ENCODE results near the gene SGPL1.
"Not testable (repeated sequence)": the region's sequence is repeated elsewhere in the genome, so short reads cannot be mapped to it uniquely, and the experiment has no call there.

Gene SGPL1, protein sequence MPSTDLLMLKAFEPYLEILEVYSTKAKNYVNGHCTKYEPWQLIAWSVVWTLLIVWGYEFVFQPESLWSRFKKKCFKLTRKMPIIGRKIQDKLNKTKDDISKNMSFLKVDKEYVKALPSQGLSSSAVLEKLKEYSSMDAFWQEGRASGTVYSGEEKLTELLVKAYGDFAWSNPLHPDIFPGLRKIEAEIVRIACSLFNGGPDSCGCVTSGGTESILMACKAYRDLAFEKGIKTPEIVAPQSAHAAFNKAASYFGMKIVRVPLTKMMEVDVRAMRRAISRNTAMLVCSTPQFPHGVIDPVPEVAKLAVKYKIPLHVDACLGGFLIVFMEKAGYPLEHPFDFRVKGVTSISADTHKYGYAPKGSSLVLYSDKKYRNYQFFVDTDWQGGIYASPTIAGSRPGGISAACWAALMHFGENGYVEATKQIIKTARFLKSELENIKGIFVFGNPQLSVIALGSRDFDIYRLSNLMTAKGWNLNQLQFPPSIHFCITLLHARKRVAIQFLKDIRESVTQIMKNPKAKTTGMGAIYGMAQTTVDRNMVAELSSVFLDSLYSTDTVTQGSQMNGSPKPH

DNA sequence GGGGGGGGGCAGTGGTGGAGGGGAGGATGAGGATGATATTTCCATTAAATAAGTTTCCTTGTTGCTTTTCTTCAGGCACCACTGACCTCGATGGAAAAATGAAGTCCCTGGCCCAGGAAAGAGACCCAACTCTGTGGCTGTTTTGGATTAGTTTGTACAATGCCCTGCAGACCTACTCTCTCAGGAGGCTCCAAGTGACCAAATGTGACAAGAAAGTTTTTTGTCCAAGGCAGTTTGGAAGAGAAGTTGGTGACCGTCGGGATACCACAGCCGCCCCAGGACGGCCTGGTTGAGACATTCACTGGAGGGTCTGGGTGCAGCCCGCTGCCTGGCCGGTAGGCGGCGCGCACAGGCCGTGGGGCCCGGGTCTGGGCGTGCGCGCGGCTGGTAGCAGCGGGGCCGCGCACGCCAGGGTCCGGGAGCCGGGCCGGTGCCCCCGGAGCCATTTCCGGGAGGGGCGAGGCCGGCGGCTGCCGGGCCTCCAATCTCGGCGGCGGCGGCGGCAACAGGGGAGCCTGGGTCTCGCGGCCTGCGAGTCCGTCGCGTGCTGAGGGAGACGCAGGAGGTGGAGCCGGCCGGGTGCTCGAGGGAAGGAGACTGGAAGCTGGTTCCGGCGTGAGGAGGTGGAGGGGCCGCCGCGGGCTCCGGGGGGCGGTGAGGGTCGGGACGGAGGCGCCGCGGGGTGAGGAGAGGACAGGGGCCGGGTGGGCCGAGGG is at the start of gene SGPL1:
Gene SGPL1 (plus strand): TSS at position 445 of the 716 bp plus-strand sequence. CDS start 906 bp downstream, outside the sequence.
- peak; percentile 91 for DNase-seq

DNA sequence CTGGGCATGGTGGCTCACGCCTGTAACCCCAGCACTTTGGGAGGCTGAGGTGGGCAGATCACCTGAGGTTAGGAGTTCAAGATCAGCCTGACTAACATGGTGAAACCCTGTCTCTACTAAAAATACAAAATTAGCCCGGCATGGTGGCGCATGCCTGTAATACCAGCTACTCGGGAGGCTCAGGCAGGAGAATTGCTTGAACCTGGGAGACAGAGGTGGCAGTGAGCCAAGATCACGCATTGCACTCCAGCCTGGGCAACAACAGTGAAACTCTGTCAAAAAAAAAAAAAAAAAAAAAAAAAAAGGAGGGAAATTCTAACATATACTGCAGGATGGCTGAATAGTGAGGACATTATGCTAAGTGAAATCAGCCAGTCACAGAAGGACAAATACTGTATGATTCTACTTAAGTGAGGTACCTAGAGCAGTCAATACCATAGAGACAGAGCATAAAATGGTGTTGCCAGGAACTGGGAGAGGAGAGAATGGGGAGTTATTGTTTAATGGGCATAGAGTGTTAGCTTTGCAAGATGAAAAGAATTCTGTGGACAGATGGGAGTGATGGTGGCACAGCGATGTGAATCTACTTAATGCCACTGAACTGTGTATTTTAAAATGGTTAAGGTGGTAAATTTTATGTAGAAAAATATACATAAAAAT is 47.6 kb upstream of the SGPL1 start:
- DNase-seq = not testable (repeated sequence)

DNA sequence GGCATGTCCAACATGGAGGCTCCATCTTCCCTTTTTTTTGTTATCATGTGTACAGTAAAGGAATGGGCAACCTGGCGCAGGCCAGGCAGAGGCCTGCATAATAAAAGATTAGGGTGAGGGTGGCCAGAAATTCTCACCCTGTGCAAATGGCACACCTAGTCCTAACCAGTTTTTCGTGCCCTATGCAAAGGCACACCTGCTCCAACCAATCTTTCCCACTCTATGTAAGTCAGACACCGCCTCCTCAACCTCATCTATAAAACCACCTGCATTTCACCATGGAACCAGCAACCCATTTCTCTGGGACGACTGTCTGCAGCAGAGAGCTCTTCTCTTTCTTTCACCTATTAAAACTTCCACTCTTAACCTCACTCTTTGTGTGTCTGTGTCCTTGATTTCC is 46.6 kb upstream of the SGPL1 start:
- DNase-seq = no peak

DNA sequence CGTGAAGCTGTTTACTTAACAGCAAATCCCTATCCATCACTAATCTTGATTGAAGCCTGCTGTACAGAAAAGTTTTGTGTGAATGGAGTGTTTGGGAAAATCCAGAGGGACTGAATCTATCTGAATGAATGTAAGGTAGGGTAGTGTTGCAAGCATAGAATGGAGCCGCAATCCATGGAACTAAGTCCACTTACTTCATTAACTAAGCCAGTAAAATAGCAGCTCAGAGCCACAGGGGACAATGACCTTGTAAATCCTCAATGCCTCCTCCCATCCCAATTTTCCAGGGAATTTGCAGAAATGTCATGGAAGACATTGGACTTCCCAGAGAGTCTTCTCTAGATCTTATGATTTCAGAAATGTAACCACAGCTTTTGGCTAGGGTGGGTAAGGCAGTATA is 45.7 kb upstream of the SGPL1 start:
- no peak for DNase-seq

DNA sequence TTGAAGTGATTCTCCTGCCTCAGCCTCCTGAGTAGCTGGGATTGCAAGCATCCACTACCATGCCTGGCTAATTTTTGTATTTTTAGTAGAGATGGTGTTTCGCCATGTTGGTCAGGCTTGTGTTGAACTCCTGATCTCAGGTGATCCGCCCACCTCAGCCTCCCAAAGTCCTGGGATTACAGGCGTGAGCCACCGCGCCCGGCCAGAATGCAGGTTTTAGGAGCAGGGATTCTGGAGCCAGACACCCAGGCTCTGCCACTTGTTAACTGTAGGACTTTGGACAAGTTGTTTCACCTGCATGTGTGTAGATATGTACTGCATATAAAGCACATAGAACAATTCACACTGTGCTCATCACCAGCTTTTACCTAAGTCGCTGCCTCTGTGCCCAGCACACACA is 45.2 kb upstream of the SGPL1 start:
- DNase-seq = not testable (repeated sequence)

DNA sequence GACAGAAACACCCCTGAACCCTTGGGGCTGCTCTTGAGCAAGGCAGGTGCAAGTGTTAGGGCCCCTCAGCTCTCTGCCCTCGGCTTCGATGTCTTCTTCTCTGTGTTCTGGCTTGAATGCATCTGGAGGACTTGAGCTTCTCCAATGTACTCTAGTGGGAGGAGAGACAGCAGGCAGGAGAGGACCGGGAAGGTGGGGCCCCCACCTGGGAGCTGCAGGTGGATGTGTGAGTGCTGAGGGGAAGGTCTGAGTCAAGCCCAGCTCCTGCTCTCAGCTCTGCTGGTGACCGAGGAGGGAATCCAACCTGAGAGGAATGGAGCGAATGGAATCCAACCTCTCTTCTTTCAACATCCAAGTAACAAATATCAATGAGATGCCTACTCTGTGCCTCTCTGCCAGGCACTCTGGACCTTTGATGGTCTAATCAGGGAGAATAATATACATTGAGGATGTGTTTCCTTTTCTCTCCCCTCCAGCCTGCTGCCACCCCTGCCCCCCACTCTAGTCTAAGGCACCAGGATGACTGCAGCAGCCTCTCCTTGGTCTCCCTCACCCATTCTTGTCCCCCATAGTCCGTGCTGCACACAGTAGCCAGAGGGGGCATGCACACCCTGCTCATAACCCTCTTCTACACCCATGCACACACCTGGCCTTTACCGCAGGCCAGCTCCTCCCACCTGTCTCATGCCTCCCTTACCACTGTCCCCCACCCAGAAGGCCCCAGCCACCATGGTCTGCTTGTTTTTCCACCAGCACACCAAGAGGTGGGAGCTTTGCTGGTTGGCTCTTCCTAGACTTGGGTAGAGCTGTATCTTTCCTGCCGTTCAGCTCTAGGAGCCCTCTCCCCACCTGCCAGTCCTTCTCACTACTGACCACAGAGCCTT is 44.2 kb upstream of the SGPL1 start:
- no peak for DNase-seq

DNA sequence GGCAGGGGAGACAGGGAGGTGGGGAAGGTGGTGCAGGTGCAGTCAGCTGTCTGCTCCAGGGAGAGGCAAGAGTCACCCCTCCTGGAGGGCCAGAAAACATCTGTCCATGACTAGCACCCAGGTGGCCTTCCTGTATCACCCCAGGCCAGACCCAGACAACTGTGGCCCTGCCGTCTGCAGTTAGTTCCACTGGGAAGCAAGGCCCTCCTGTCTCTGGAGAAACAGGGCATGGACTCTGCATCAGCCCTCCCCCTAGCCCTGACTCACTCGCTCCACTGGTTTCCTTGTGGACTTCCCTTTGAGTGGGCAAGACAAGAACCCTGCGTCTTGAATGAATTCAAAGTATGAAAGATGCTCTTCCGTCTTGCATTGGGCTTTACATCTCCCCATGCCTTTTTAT is 43.1 kb upstream of the SGPL1 start:
- no peak for DNase-seq

DNA sequence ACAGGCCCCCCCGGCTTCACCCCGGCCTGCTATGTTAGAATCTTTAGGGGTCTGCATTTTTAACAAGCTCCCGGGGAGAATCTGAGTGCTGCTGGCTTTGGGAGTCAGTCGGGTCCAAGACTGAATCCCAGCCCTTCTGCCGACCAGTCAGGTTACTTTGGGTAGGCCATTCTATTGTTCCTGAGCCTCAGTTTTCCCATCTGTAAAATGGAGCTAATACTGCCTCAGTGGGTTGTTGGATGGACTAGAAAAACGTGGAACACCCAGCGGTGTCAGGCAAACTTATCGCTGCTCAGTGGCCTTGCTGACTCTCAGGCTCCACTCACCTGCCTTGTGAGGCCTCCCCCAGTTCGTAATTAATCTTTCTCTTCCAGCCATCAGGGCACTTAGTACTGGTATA is 42.3 kb upstream of the SGPL1 start:
- DNase-seq = no peak

DNA sequence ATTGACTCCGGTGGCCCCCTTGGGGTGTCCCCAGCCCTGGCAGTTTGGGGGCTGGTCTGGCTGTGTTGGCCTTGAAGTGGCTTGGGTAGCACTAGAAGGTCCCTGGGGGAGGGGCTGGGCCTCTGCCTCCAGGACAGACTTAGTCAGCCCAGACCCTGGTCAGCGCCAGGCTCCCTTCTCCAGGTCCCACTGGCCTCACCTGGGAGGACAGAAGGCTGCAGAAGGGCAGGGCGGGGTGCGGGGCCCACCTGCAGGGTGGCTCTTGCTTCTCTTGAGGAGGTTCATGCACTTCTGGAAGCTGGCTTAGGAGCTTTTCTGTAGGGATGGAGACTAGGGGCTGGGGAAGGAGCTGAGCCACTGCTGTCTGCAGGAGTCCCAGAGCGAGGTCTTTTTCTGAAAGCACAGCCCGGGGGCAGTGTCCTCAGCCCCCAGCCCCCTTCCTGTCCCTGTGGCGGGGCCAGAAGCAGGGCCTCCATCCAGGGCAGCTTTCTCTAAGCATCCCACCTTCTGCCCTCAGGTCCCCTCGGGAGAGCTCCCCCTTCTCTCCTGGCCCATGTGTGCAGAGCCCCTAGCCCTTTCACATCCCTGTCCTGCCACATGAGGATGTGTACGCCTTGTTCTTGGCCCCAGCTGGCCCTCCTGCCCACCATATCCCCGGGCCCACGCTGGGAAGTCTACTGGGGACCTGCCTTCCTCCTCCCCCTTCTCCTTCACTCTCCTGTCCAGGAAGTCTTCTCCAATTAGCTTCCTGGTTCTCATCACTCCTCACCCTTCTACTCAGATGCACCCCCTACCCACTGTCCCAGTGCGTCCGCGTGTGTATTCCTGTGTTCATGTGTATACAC is 41.6 kb upstream of the SGPL1 start:
- DNase-seq = no peak

DNA sequence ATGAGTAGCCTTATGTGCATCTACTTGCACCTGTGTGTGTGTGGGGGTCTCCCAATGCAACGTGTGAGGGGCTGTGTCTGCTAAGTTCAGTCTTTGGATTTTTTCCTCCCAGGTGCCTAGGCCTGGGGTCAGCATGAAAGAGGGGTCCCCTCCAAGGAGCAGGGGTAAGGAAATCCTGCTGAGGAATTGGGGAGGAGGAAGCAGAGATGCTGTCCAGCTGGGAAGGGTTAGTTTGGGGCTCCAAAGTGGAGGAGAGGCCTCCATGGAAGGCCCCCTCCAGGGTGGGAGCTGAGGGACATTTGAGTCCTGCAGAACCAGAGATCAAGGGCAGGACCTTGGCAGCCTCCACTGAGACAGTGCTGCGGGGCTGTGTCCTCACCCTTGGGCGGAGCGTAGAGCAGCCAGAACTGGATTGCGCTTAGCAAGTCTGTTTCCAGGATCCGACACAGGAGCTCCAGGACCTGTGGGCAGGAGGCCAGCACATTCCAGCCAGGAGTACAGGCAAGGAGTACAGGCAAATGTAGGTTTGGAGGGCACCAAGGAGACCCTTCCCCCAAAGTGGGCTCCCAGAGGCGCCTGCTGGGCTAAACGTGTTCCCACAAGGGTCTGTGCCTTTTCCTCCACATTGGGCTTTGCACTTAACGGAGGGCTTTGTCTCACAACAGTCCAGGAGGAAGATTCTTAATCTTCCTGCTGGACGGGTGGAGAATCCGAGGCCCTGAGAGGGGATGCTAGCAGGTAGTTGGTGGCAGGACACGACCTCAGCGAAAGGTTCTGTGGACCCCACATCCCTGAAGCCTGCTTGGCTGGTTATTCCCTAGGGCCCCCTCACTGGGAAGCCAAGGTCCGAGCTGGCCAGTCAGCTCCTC is 40.7 kb upstream of the SGPL1 start:
- no peak for DNase-seq

DNA sequence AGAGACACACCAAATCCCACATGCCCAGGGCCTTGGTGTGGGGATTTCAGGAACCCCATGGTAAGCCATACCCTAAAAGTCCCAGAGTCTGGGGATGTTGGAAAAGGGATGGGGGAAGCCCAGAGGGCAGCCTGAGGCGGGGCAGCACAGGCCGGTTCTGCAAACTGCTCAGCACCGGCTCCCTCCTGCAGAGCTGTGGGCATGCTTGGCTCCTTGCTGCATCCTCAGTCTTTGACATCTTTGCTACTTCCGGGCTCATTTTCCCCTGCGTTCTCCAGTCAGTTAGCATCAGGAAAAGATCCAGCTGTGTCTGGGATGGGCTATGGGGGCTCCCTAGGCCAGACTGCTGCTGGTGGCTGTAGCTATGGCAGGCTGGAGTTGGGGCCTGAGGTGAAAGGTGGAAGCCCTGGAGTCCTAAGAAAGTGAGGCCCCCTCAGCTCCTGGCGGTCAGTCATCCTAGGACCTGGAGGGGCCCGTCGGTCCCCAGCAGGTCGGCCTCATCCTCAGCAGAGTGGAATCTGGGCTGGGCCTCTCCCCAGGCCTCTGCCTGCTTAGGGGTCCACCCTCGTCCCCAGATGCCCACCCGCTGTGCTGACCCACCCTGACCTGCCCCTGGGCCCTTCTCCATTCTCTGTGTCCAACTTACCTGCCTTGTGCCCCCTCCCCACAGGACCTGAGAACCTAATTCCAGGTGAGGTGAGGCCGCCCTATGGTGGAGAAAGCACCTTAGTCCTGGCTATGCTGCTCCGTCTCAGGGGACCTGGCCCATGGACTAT is 39.9 kb upstream of the SGPL1 start:
- DNase-seq = no peak

DNA sequence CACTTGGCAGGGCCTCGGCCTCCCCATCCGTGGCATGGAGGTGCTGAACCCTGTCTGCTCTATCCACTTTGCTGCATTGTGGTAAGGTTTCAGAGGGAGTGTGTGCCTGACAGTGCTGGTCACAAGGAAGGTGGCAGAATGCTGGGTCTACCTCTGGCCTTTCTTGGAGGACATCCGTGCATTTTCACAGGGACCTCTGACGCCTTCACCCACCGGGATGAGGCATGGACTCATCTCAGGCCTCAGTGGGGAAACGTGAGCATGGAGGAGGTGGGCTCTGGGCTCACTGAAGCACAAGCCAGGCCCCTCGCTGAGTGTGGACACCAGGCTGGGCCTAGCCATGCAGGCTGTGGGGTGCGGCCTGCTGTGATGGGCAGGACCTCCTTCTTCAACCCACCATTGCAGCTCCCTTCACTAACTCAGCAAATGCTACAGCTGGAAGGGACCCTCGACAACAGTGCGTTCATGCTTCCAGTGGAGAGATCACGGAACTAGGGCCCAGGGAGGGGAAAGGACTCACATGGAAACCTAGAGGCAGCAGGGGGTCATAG is 39.2 kb upstream of the SGPL1 start:
- no peak for DNase-seq

DNA sequence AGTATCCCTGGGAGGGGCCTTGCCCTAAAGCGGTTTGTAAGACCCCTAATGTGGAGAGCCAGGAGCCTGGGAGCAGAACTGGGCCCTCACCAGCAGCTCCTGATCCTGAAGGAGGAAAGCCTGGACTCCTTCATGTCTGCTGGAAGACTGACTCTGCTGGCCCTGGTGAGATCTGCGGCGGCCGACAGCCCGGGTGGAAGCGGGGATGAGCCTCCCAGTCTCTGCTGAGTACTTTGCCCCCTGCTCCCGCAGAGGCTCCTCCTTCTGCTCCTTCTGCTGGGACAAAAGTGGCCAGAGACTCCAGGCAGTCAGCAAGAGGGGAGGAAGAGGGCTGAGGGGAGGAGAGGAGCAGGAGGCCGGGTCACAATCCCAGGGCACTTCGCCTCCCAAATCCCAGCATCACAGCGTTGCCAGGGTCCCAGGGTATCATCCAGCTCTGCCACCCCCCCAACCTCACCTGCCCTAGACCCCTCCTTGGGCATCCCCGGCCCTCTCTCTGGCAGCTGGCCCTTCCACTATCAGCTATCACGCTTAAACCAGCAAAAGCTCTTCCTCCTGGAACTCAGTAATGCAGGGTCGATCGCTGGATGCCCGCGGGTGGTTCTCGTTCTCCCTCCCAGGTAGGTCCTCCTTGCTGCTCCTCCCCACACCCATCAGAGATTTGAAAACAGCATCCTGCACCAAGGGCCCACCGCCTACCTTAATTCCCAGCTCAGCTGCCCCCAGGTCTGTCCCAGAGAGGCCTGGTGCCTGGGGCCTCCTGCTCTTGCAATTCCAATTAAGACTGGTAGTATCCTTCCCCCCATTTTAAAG is 38.5 kb upstream of the SGPL1 start:
- no peak for DNase-seq

DNA sequence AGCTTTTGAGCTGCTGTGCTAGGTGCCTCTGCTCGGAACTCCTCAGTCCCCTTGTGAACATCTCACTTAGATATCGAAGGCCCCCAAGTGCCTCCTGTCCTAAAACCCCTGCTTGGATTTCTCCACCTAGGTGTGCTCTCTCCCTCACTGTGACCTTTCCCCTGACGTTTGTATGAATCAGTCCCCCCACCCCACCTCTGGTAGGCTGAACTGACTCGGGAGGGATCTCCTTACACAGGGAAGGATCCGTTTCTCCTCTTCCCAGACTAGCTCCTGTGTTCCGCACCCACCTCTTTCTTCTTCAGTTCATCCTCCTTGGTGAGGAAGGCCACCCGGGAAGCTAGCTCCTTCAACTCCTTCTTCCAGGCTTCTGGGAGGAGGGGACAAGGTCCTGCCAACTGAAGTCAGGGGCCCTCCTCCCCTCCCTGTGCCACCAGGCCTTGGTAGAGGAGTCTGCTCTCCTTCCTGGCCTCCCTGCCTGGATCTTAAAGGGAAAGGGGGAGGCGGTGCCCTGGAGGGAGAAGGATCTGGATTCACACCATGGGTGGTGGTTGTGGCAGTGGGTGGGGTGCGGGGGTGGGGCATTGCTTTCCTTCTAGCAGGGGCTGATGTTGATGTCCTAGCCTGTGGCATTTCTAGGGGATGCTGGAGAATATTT is 37.4 kb upstream of the SGPL1 start:
- no peak for DNase-seq

DNA sequence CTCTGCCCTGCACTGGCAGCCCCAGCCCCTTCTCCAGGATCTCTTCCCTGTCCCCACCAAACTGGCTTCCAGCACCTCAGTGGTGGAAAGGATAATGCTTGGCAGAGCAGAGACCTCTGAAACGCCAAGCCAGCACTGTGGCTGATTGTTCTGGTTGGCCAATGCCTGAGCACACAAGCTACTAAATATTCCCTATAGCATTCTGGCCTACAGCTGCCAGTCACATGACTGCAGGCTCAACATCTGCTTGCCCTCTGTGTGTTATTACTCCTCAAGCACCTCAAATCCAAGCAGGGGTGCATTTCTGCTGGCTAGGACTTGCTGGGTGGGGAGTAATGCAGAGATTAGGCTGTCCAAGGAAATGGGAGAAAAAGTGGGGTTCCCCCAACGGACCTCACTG is 36.7 kb upstream of the SGPL1 start:
- DNase-seq = no peak

DNA sequence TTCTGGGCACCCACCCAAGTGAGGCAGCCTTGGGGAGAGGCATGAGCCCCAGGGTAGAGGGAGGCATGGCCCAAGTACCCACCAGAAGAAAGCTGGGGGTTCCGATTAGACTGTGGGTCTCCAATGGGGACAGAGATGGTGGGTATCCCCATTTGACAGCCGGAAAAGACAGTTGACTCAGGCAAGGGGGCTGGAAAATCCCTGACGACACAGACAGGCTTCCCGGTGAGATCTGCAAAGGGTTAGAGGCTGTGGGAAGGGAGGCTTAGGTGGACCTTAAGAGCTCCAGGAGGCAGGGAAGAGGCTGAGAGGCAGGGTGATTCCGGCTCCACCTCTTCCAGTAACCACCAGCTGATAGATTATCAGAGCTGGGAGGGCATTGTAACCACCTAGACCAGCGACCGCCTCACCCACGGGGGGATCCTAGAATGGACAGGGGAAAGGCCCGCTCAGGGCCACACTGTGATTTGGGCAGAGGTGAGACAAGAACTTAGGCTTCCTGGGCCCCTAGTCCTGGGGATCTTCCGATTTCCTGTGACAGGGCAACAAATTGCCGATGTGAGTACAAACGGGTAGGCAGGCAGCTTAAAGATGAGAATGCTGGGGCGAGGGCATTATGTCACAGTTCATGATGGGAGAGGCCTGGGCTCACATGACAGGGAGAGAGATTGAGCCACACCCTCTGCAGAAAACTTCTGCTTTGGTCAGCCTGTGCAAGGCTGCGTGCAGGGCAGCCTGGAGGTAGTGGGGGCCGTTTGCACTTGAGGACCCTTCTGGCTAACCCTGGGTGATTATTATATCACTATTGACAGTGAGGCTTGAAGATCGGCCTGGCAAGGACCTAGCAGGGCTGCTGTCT is 36.0 kb upstream of the SGPL1 start:
- DNase-seq = no peak

DNA sequence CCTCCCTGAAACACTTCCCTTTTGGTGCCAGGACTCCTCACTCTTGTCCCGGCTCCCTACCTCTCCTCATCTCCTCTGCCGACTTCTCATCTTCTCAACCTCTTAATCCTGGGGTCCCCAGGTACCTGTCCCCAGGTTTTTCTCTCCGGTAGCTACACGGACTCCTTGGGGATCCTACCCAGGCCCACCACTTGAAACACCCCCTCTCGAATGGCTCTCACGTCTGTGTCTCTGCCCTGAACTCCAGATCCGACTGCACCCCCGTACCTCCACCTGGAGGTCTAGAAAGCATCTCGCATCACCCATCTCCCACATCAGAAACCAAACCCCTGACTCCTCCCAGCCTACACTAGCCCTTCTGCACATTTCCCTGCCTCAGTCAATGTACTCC is 35.4 kb upstream of the SGPL1 start:
- no peak for DNase-seq
